HUES6 (cell line): Measurements from ENCODE around the gene SH3GL1.
"Not testable (repeated sequence)": the region's sequence is repeated elsewhere in the genome, so short reads cannot be mapped to it uniquely, and the experiment has no call there.

ENCODE experiments used
- H3K27ac ChIP-seq: 2 replicates; pipeline ENCODE4 v1.7.0; 2013; ENCODE audit warnings: low read depth, mild to moderate bottlenecking, low read length, inconsistent platforms
- H3K27me3 ChIP-seq: 2 replicates; pipeline ENCODE4 v1.6.1; 2013; ENCODE audit warnings: low read length; ENCODE audit not compliant: control insufficient read depth, insufficient read depth
- H3K36me3 ChIP-seq: 2 replicates; pipeline ENCODE4 v1.6.1; 2013; ENCODE audit warnings: low read length; ENCODE audit not compliant: control insufficient read depth, insufficient read depth
- H3K4me1 ChIP-seq: 2 replicates; pipeline ENCODE4 v1.6.1; 2013; ENCODE audit warnings: low read length; ENCODE audit not compliant: control insufficient read depth, insufficient read depth
- H3K4me3 ChIP-seq: 2 replicates; pipeline ENCODE4 v1.5.1; 2013; ENCODE audit warnings: low read depth, low read length
- H3K9ac ChIP-seq: one replicate; pipeline ENCODE4 v1.6.1; 2013; ENCODE audit warnings: mild to moderate bottlenecking, low read length
- H3K9me3 ChIP-seq: 2 replicates; pipeline ENCODE4 v1.6.1; 2013; ENCODE audit warnings: low read depth, low read length; ENCODE audit not compliant: control insufficient read depth, insufficient read depth

The SH3GL1 gene

GRCh38 chr19:4345342-4346019 is 54.9 kb downstream of the SH3GL1 start:
- no peaks in the 10 kb centered on the region for H3K9me3 ChIP-seq
- no peak overlapping the region for H3K4me3 ChIP-seq
- no peaks in the 10 kb centered on the region for H3K27me3 ChIP-seq
- no peak overlapping the region for H3K9ac ChIP-seq
- H3K27ac ChIP-seq, result no peak overlapping the region
- peaks cover 4% of the 10 kb centered on the region; the same call in 1 of the 2 replicates for H3K4me1 ChIP-seq
- peaks cover 22% of the 10 kb centered on the region for H3K36me3 ChIP-seq

DNA sequence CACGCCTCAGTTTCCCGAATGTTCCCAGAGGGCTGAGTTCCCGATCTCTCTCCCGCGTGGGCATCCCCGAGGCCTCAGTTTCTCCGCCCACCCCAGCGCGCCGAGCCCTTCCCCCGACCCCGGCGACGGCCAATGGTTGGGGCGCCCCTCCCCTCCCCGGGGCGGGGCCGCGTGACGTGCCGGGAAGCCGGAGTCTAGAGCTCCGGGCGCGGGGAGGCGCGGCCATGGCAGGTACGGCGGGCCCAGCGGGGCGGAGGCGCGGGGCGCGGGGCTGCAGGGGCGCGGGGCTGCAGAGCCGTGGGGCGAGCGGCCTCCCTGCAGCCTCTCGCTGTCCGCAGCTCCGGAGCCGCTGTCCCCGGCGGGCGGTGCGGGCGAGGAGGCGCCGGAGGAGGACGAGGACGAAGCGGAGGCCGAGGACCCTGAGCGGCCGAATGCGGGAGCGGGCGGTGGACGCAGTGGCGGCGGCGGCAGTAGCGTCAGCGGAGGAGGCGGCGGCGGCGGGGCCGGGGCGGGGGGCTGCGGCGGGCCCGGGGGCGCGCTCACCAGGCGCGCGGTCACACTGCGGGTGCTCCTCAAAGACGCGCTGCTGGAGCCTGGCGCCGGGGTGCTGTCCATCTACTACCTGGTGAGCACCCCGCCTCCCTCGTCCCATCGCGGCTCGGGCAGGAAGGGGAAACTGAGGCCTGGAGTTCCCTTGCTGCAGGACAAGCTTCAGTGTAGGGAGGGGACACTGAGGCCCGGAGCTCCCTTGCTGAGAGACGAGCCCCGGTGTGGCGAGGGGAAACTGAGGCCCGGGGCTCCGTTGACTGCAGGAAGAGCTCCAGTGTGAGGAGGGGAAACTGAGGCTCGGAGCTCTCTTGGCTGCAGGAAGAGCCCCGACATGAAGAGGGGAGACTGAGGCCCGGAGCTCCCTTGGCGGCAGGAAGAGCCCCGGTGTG is 56.7 kb downstream of the SH3GL1 start, which contains the start of gene MPND:
Gene MPND (plus strand): TSS at position 193 of the 938 bp plus-strand sequence. CDS start 32 bp downstream, at position 225.
- H3K9me3 ChIP-seq, result no peaks in the 10 kb centered on the region
- peak within 1 kb of the TSS; percentile 85 for H3K4me3 ChIP-seq
- H3K4me1 ChIP-seq, result peaks cover 5% of the 10 kb centered on the region; the same call in 1 of the 2 replicates
- peaks cover 14% of the 10 kb centered on the region for H3K36me3 ChIP-seq
- no peaks in the 10 kb centered on the region for H3K27me3 ChIP-seq
- peak within 1 kb of the TSS; percentile 86 for H3K27ac ChIP-seq
- H3K9ac ChIP-seq, result peak within 1 kb of the TSS; percentile 84

DNA sequence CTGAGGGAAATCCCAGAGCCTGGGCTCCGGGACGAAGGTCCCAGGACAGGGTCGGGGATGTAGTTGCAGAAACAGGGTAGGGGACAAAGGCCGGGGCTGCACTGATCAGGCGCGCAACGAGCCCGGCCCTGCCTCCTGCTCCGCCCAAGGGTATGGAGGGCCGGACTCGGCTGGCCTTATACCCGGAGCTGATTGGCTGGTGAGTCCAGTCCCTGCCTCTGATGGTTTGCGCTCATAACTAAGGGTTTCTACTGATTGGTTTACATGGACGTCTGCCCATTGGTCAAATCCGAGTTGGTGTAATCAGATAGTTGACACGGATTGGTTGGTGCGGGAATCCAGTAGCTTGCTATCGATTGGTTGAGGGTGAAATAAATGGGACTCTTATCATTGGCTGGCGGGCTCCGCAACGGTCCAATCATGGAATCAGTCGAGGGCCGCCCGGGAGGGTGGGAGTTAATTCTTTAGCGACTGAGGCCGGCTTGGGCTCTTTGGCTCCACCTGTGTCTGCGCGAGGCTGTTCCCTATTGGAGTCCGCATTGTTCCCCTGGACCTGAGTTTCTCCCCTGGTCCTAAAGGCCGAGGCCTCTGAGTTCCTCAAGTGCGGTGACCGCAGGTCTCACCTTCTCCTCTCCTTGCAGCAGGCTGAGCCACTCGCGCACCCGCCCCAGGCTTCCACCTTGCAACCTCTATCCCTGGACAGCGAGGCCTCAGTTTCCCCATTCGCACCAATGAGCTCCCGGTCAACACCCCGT is 57.6 kb downstream of the SH3GL1 start:
- Histone ChIP-seq H3K36me3 (peaks cover 14% of the 10 kb centered on the region), H3K27ac (peak overlapping the region; percentile 86), H3K4me1 (peaks cover 12% of the 10 kb centered on the region)

DNA sequence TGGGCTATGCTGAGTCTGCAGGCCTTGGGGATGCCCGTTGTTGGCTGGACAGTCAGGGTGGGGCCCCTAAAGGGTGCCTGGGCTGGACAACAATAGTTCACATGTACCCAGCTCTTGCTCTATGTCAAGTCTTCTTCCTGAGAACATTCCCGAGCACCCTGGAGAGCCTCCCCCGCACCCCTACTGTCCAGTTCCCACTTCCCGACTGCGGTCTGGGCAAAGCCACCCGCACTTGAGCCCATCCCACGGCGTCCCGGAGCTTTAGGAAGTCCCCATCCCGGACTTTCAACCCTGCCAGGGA is 58.1 kb downstream of the SH3GL1 start:
- peaks cover 13% of the 10 kb centered on the region for H3K4me1 ChIP-seq
- peak overlapping the region; percentile 84 for H3K9ac ChIP-seq
- peak overlapping the region; percentile 78 for H3K4me3 ChIP-seq
- peaks cover 10% of the 10 kb centered on the region for H3K36me3 ChIP-seq
- H3K27me3 ChIP-seq, result no peaks in the 10 kb centered on the region
- no peaks in the 10 kb centered on the region for H3K9me3 ChIP-seq
- H3K27ac ChIP-seq, result peak overlapping the region; percentile 86

More for the DNA sequence above, 57.6 kb downstream of the SH3GL1 start:
- Histone ChIP-seq H3K4me3 (peak overlapping the region; percentile 85), H3K27me3 (no peaks in the 10 kb centered on the region), H3K9me3 (no peaks in the 10 kb centered on the region), H3K9ac (peak overlapping the region; percentile 84)

DNA sequence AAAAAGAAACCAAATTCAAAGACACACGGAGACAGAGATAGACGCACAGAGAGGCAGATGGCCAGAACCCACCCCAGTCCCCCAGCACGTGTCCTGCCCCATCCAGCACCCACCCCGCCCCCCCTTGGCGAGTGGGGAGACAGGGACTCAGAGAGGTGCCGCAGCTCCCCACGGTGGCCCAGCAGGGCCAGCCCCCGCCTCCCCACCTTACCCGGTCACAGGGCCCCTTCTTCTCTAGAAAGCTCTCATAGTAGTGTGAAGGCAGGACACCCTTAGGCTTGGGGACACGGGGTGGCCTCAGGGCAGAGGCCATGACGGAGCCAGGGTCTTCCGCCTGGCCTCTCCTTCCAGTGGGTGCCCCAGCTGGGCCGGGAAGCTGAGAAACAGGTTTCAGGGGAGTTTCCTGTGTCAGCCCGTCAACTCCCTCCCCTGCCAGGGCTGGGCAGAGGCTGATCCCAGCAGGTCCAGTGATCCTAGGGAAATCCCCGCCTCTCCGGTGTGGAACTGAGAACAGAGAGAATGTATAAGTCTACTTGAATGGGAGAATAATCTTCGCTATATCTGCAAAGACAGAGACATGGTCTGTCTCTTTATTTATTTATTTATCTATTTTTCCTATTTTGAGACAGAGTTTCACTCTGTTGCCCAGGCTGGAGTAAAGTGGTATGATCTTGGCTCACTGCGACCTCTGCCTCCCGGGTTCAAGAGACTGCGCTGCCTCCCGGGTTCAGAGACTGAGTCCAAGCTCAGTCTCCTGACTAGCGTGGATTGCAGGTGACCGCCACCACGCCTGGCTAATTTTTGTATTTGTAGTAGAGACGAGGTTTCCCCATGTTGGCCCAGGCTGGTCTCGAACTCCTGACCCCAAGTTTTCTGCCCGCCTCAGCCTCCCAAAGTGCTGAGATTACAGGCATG is 61.6 kb downstream of the SH3GL1 start, which contains the start of gene STAP2:
Gene STAP2 (minus strand): TSS at position 387 of the 915 bp plus-strand sequence. CDS start 74 bp downstream, at position 313.
- H3K27ac ChIP-seq, result no peak within 1 kb of the TSS
- H3K4me3 ChIP-seq, result peak within 1 kb of the TSS; percentile 51
- H3K4me1 ChIP-seq, result peaks cover 9% of the 10 kb centered on the region
- H3K36me3 ChIP-seq, result peaks cover 13% of the 10 kb centered on the region
- peak within 1 kb of the TSS; percentile 6 for H3K9ac ChIP-seq
- H3K9me3 ChIP-seq, result no peaks in the 10 kb centered on the region
- H3K27me3 ChIP-seq, result no peaks in the 10 kb centered on the region

DNA sequence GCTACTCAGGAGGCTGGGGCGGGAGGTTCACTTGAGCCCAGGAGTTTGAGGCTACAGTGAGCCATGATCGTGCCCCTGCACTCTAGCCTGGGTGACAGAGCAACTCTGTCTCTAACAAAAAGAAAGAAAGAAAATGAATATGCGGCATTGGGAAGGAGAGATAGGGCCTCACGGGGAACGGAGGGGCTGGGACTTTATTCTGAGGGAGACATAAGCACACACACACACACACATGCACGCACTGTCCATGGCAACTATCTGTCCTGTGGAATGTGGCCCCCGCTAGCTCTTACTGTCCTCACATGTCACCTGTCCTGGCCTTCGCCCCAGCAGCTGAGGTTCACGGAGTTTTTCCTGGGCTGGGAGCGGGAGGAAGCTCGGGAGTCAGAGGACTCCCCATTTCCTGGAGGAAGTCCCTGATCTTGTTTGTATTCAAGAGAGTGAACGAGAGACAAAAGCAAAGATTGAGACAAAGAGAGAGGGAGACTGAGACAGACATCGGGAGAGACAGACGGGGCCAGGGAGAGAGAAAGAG is 62.4 kb downstream of the SH3GL1 start:
- H3K4me3 ChIP-seq, result peak overlapping the region; percentile 51
- peaks cover 9% of the 10 kb centered on the region for H3K4me1 ChIP-seq
- H3K36me3 ChIP-seq, result peaks cover 13% of the 10 kb centered on the region
- peak overlapping the region; percentile 6 for H3K9ac ChIP-seq
- H3K27ac ChIP-seq, result no peak overlapping the region
- H3K9me3 ChIP-seq, result no peaks in the 10 kb centered on the region
- H3K27me3 ChIP-seq, result no peaks in the 10 kb centered on the region

DNA sequence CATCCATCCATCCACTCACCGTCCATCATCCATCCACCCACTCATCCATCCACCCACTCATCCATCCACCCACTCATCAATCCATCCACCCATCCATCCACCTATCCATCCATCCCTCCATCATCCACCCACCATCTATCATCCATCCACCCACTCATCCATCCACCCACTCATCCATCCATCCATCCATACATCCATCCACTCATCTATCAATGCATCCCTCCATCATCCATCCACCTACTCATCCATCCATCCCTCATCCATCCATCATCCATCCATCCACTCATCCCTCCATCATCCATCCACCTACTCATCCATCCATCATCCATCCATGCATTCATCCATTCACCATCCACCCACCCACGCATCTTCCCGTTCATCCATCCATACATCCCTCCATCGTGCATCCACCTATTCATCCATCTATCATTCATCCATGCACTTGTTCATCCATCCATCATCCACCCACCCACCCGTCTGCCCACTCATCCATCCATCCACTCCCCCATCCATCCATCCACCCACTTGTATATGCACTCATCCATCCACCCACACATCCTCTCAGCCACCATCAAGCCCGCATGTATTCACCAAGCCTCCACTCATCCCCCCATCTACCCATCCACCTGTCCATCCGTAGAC is 65.3 kb downstream of the SH3GL1 start:
- Histone ChIP-seq H3K9ac (no peak overlapping the region), H3K4me3 (no peak overlapping the region), H3K36me3 (peaks cover 13% of the 10 kb centered on the region), H3K27me3 (no peaks in the 10 kb centered on the region), H3K27ac (no peak overlapping the region), H3K4me1 (peaks cover 9% of the 10 kb centered on the region), H3K9me3 (no peaks in the 10 kb centered on the region)

DNA sequence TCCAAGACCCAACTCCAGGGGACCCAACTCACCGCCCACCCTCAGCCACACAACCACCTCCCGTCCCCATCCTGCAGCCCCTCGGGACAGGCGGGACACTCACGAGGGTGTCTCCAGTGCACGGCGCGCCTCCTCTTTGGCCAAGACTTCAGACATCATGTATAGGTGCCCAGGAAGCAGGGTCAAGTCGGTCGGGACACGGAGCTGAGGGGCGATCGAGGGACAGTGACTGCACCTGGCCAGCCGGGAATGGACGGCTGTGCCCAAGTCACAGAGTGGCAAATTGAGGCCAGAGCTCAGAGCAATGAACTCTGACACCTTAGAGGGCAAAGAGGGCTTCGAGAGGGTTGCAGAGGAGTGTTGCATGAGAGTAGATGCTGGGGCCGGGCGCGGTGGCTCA is 70.5 kb downstream of the SH3GL1 start:
- H3K27ac ChIP-seq, result no peak overlapping the region
- H3K4me3 ChIP-seq, result no peak overlapping the region
- H3K4me1 ChIP-seq, result 0 out of 2 replicates have a peak, but pooled peaks cover 3% of the 10 kb centered on the region

GRCh38 chr19:4328991-4329681 is 71.2 kb downstream of the SH3GL1 start:
- H3K9ac ChIP-seq, result peak overlapping the region; percentile 64
- H3K27ac ChIP-seq, H3K4me1 ChIP-seq: not testable (repeated sequence)

More for the DNA sequence above, 70.5 kb downstream of the SH3GL1 start:
- no peak overlapping the region for H3K9ac ChIP-seq
- no peaks in the 10 kb centered on the region for H3K27me3 ChIP-seq
- no peaks in the 10 kb centered on the region for H3K9me3 ChIP-seq
- peaks cover 6% of the 10 kb centered on the region for H3K36me3 ChIP-seq

More at GRCh38 chr19:4328991-4329681, 71.2 kb downstream of the SH3GL1 start:
- peak overlapping the region; percentile 89 for H3K4me3 ChIP-seq
- not testable (repeated sequence) for H3K36me3 ChIP-seq, H3K27me3 ChIP-seq, H3K9me3 ChIP-seq
